Neural cell (in vitro differentiated cells): Measurements from ENCODE around the gene CHEK1. TPM values are rescaled to one million over a fixed set of nuclear protein-coding genes. Genes with fewer than 3 reads are reported as not detected.

Source experiments
- H2AFZ ChIP-seq: fragments of 200-600, 300-800 bp; sonication (generic), shearing (Covaris generic); 2 replicates; pipeline ENCODE4 v1.6.0; 2014; ENCODE audit warnings: low read depth, mild to moderate bottlenecking, antibody characterized with exemption, low read length, moderate library complexity
- H3F3A ChIP-seq: fragments of 200-600 bp; shearing (Covaris generic); 2 replicates; pipeline ENCODE4 v1.6.1; 2016; ENCODE audit warnings: mild to moderate bottlenecking, moderate library complexity, mixed read lengths, antibody characterized with exemption, low read length; ENCODE audit not compliant: insufficient read depth, poor library complexity, severe bottlenecking
- H3K27ac ChIP-seq: fragments of 200-600, 300-800 bp; sonication (generic), shearing (Covaris generic); 2 replicates; pipeline ENCODE4 v1.5.1; 2014; ENCODE audit warnings: mild to moderate bottlenecking, low read length, moderate library complexity
- H3K27me3 ChIP-seq: fragments of 300-800, 200-600 bp; sonication (generic), shearing (Covaris generic); 2 replicates; pipeline ENCODE4 v1.6.0; 2014; ENCODE audit warnings: mild to moderate bottlenecking, low read depth, low read length, moderate library complexity; ENCODE audit not compliant: insufficient read depth
- H3K36me3 ChIP-seq: fragments of 300-800, 200-600 bp; sonication (generic), shearing (Covaris generic); 2 replicates; pipeline ENCODE4 v1.5.1; 2014; ENCODE audit warnings: mild to moderate bottlenecking, antibody characterized with exemption, low read length, moderate library complexity; ENCODE audit not compliant: insufficient read depth
- H3K4me2 ChIP-seq: fragments of 300-800, 200-600 bp; sonication (generic), shearing (Covaris generic); 2 replicates; pipeline ENCODE4 v1.6.0; 2014; ENCODE audit warnings: mild to moderate bottlenecking, low read length
- H3K4me3 ChIP-seq: fragments of 300-800, 200-600 bp; sonication (generic), shearing (Covaris generic); 2 replicates; pipeline ENCODE4 v1.5.1; 2014; ENCODE audit warnings: mild to moderate bottlenecking, low read length, moderate library complexity
- H3K79me2 ChIP-seq: fragments of 200-600 bp; shearing (Covaris generic); replicated peaks from 2 replicates; pipeline ENCODE4 v1.6.0; 2014; ENCODE audit warnings: mild to moderate bottlenecking, low read length, moderate library complexity; ENCODE audit not compliant: insufficient read depth
- H3K9ac ChIP-seq: fragments of 300-800, 200-600 bp; sonication (generic), shearing (Covaris generic); 2 replicates; pipeline ENCODE4 v1.6.1; 2016; ENCODE audit warnings: mild to moderate bottlenecking, low read length, mixed read lengths
- H3K9me2 ChIP-seq: fragments of 200-600 bp; shearing (Covaris generic); 2 replicates; pipeline ENCODE4 v1.6.1; 2016; ENCODE audit warnings: mild to moderate bottlenecking, low read length, mixed read lengths; ENCODE audit not compliant: insufficient read depth
- H3K9me3 ChIP-seq: fragments of 200-600, 300-800 bp; sonication (generic), shearing (Covaris generic); 2 replicates; pipeline ENCODE4 v1.6.1; 2016; ENCODE audit warnings: mild to moderate bottlenecking, mixed run types, low read length, moderate library complexity, mixed read lengths
- H4K20me1 ChIP-seq: fragments of 200-600 bp; shearing (Covaris generic); 2 replicates; pipeline ENCODE4 v1.6.1; 2016; ENCODE audit warnings: mild to moderate bottlenecking, mixed run types; ENCODE audit not compliant: insufficient read depth
- EP300 ChIP-seq: fragments of 450-650 bp; conservative IDR thresholded peaks from 2 replicates; pipeline ENCODE4 v1.6.1; 2014; ENCODE audit warnings: antibody characterized with exemption, mild to moderate bottlenecking, moderate library complexity; ENCODE audit not compliant: poor library complexity, severe bottlenecking
- EZH2 ChIP-seq: fragments of 200-600, 300-800 bp; shearing (Covaris generic), sonication (generic); IDR thresholded peaks from 2 replicates; pipeline ENCODE4 v1.6.1; 2014; ENCODE audit warnings: antibody characterized with exemption, low read length, borderline replicate concordance, mild to moderate bottlenecking; ENCODE audit not compliant: insufficient read depth, poor library complexity, severe bottlenecking
- MXI1 ChIP-seq: fragments of 450-650 bp; conservative IDR thresholded peaks from 2 replicates; pipeline ENCODE4 v1.6.1; 2014; ENCODE audit warnings: antibody characterized with exemption, mild to moderate bottlenecking; ENCODE audit not compliant: poor library complexity, severe bottlenecking
- POLR2AphosphoS5 ChIP-seq: IDR thresholded peaks from 2 replicates; pipeline ENCODE4 v1.6.1; 2012
- RAD21 ChIP-seq: fragments of 450-650 bp; conservative IDR thresholded peaks from 2 replicates; pipeline ENCODE4 v1.6.1; 2014; ENCODE audit warnings: antibody characterized with exemption, mild to moderate bottlenecking, moderate library complexity
- SMC3 ChIP-seq: fragments of 450-650 bp; conservative IDR thresholded peaks from 2 replicates; pipeline ENCODE4 v1.6.1; 2014; ENCODE audit warnings: antibody characterized with exemption, mild to moderate bottlenecking, moderate library complexity; ENCODE audit not compliant: poor library complexity
- TAF1 ChIP-seq: IDR thresholded peaks from 2 replicates; pipeline ENCODE4 v1.6.1; 2012; ENCODE audit warnings: low read depth
- polyA plus RNA-seq: library from polyadenylated mRNA; depleted of rRNA; stranded (reverse); fragments of >200 nt; gene quantifications from 2 replicates; pipeline ENCODE4 v1.2.3, GENCODE V29; 2014
- TF ChIP-seq, protein P1 (sequence below): IDR thresholded peaks from 2 replicates; pipeline ENCODE4 v1.6.1; 2012; ENCODE audit warnings: borderline replicate concordance
- TF ChIP-seq, protein P2 (sequence below): fragments of 450-650 bp; IDR thresholded peaks from 2 replicates; pipeline ENCODE4 v1.5.1; 2014; ENCODE audit warnings: antibody characterized with exemption, mild to moderate bottlenecking, moderate library complexity; ENCODE audit not compliant: poor library complexity, severe bottlenecking

Gene CHEK1
- polyA plus RNA-seq, 1 donor from 2014 or later: 33.0 TPM

DNA sequence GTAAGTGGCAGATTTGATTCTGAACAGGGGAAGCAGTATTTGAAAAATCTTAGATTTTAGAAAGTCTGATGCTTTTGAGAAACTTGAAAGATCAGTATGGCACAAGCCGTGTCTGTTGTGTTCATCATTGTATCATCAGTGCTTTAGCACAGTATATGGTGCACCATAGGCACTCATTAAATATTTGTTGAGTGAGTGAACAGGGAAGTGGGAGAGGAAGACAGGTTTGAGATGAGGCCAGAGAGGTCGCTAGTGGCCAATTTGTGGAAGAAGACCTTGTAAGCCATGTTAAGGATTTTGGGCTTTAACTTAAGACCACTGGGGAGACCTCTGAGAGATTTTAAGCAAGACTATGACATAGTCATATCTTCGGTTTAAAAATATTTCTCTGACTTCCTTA lies 12.9 kb downstream of the CHEK1 start:
- TF ChIP-seq EP300 (no peak), EZH2 (no peak), RAD21 (no peak), TAF1 (no peak), POLR2AphosphoS5 (no peak), SMC3 (no peak), MXI1 (no peak)
- TF ChIP-seq, protein P1, sequence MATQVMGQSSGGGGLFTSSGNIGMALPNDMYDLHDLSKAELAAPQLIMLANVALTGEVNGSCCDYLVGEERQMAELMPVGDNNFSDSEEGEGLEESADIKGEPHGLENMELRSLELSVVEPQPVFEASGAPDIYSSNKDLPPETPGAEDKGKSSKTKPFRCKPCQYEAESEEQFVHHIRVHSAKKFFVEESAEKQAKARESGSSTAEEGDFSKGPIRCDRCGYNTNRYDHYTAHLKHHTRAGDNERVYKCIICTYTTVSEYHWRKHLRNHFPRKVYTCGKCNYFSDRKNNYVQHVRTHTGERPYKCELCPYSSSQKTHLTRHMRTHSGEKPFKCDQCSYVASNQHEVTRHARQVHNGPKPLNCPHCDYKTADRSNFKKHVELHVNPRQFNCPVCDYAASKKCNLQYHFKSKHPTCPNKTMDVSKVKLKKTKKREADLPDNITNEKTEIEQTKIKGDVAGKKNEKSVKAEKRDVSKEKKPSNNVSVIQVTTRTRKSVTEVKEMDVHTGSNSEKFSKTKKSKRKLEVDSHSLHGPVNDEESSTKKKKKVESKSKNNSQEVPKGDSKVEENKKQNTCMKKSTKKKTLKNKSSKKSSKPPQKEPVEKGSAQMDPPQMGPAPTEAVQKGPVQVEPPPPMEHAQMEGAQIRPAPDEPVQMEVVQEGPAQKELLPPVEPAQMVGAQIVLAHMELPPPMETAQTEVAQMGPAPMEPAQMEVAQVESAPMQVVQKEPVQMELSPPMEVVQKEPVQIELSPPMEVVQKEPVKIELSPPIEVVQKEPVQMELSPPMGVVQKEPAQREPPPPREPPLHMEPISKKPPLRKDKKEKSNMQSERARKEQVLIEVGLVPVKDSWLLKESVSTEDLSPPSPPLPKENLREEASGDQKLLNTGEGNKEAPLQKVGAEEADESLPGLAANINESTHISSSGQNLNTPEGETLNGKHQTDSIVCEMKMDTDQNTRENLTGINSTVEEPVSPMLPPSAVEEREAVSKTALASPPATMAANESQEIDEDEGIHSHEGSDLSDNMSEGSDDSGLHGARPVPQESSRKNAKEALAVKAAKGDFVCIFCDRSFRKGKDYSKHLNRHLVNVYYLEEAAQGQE: no peak
- TF ChIP-seq, protein P2, sequence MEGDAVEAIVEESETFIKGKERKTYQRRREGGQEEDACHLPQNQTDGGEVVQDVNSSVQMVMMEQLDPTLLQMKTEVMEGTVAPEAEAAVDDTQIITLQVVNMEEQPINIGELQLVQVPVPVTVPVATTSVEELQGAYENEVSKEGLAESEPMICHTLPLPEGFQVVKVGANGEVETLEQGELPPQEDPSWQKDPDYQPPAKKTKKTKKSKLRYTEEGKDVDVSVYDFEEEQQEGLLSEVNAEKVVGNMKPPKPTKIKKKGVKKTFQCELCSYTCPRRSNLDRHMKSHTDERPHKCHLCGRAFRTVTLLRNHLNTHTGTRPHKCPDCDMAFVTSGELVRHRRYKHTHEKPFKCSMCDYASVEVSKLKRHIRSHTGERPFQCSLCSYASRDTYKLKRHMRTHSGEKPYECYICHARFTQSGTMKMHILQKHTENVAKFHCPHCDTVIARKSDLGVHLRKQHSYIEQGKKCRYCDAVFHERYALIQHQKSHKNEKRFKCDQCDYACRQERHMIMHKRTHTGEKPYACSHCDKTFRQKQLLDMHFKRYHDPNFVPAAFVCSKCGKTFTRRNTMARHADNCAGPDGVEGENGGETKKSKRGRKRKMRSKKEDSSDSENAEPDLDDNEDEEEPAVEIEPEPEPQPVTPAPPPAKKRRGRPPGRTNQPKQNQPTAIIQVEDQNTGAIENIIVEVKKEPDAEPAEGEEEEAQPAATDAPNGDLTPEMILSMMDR: no peak
- Histone ChIP-seq H3K4me2 (no peak overlapping the region), H3K4me3 (no peak overlapping the region), H2AFZ (no peak overlapping the region), H3K36me3 (no peaks in the 10 kb centered on the region), H3K79me2 (no peaks in the 10 kb centered on the region), H4K20me1 (no peaks in the 10 kb centered on the region), H3K9me2 (no peaks in the 10 kb centered on the region), H3K9ac (no peak overlapping the region), H3K27ac (no peak overlapping the region), H3K27me3 (no peaks in the 10 kb centered on the region), H3F3A (no peaks in the 10 kb centered on the region), H3K9me3 (no peaks in the 10 kb centered on the region)

DNA sequence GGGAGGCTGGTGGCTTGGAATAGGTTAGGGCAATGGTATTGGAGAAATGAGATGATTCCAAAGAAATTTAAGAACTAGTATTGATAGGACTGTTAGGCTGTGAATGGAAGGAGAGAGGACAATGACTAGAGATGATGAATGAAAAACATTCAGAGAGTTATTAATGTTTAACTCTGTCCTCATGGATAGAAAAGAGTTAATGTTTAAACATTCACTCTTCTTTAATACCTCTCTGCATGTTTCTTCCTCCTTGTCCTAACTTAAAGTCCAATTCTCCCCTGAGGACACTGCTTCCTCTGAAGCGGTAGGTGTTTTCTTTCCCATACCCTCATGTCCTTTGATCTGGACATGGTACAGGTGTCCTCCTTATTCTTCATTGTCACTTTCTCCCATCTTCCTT lies 13.4 kb downstream of the CHEK1 start:
- Histone ChIP-seq H2AFZ (no peak overlapping the region), H4K20me1 (no peaks in the 10 kb centered on the region), H3K4me2 (no peak overlapping the region), H3K9ac (no peak overlapping the region), H3F3A (no peaks in the 10 kb centered on the region), H3K79me2 (no peaks in the 10 kb centered on the region), H3K36me3 (no peaks in the 10 kb centered on the region), H3K27me3 (no peaks in the 10 kb centered on the region), H3K4me3 (no peak overlapping the region), H3K9me3 (no peaks in the 10 kb centered on the region), H3K27ac (no peak overlapping the region), H3K9me2 (no peaks in the 10 kb centered on the region)
- TF ChIP-seq, protein P1: no peak
- no peak for TF ChIP-seq SMC3
- no peak for TF ChIP-seq EZH2
- no peak for TF ChIP-seq MXI1
- TF ChIP-seq EP300: no peak
- no peak for TF ChIP-seq TAF1
- TF ChIP-seq, protein P2: no peak
